PC-3 (cell line): ENCODE results near the gene NME7.

Experiments used
- EZH2 ChIP-seq: fragments of 300-600 bp; sonication (generic); IDR thresholded peaks from one replicate; pipeline ENCODE4 v1.6.1; 2017; ENCODE audit warnings: antibody characterized with exemption, mild to moderate bottlenecking, low read length; ENCODE audit not compliant: unreplicated experiment
- EZH2phosphoT487 ChIP-seq: fragments of 300-600 bp; sonication (generic); IDR thresholded peaks from 2 replicates; pipeline ENCODE4 v1.6.1; 2018; ENCODE audit warnings: mild to moderate bottlenecking, antibody characterized with exemption, low read length, borderline replicate concordance
- TF ChIP-seq, protein P1 (sequence below): fragments of 300-600 bp; sonication (generic); conservative IDR thresholded peaks from 2 replicates; pipeline ENCODE4 v1.5.1; 2017; ENCODE audit warnings: antibody characterized with exemption, low read depth, mild to moderate bottlenecking, low read length

DNA sequence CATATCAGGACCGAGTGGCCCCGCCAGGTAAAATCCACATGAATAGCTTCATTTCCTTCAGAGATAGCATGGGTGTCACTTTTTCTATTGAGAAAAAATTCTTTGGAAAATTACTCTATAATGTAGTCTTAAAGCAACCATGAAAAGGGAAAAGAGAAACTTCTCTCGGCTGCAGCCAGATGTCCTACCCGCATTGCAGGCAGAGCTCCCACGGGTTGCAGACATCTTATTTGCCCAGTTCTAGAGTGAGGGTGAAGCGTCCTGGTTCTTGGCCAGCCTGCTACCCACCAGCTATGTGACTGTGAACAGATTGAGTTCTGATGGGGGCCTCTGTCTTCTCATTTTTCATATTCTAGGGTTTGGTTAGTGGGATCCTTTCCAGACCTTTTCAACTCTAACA lies 256.1 kb downstream of the NME7 start:
- TF ChIP-seq, protein P1, sequence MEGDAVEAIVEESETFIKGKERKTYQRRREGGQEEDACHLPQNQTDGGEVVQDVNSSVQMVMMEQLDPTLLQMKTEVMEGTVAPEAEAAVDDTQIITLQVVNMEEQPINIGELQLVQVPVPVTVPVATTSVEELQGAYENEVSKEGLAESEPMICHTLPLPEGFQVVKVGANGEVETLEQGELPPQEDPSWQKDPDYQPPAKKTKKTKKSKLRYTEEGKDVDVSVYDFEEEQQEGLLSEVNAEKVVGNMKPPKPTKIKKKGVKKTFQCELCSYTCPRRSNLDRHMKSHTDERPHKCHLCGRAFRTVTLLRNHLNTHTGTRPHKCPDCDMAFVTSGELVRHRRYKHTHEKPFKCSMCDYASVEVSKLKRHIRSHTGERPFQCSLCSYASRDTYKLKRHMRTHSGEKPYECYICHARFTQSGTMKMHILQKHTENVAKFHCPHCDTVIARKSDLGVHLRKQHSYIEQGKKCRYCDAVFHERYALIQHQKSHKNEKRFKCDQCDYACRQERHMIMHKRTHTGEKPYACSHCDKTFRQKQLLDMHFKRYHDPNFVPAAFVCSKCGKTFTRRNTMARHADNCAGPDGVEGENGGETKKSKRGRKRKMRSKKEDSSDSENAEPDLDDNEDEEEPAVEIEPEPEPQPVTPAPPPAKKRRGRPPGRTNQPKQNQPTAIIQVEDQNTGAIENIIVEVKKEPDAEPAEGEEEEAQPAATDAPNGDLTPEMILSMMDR = no peak
- TF ChIP-seq EZH2 (no peak), EZH2phosphoT487 (no peak)
